ENCODE results near the gene LRRC46.

The LRRC46 gene

GRCh38 chr17:47808036-47808829, 23.2 kb upstream of the LRRC46 start:
- H3K36me3 ChIP-seq, result peaks cover 21% of the 10 kb centered on the region
- no peak for DNase-seq
- H3K4me3 ChIP-seq (ENCODE audit: low read depth, low read length), result no peak overlapping the region
- H3K9me3 ChIP-seq, result no peaks in the 10 kb centered on the region
- TF ChIP-seq CTCF (IDR thresholded peaks at IDR 0.05; ENCODE audit: low read depth, low read length), result no peak
- H3K27me3 ChIP-seq, result 0 out of 2 replicates have a peak, but pooled peaks cover 3% of the 10 kb centered on the region
- peaks cover 9% of the 10 kb centered on the region for H3K4me1 ChIP-seq

DNA sequence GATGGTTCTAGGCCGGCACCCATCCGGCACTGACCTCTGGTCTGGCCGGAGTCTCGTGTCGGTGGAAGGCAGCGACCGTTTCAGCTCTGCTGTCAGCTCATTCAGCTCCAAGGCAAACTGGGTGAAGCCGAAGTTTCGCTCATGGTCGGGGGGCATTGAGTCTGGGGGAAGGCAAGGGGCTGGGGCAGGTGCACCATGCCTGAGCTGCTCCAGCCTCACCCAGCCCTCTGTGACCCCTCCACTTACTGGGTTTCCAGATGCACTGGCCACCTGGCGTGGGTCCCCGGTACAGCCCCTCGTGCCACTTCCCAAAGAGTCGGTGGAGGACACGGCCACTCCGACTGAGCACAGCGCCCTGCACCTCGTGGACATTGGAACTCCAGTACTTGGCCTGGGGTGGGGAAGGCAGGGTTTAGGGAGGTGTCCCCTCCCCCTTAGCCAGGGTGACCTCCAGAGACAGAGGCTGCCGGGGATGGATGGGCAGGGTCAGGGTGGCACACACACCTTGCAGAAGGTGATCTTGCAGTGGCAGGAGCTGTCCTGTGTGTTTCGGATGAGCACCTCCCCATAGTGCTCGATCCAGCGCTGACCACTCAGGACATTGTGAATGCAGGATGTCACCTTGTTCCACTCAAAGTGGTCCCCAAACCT, 22.5 kb upstream of the LRRC46 start:
- DNase-seq, result no peak
- peaks cover 9% of the 10 kb centered on the region for H3K4me1 ChIP-seq
- H3K4me3 ChIP-seq (ENCODE audit: low read depth, low read length), result no peak overlapping the region
- peaks cover 21% of the 10 kb centered on the region for H3K36me3 ChIP-seq
- H3K9me3 ChIP-seq, result no peaks in the 10 kb centered on the region
- no peaks in the 10 kb centered on the region for H3K27me3 ChIP-seq
- no peak for TF ChIP-seq CTCF (IDR thresholded peaks at IDR 0.05; ENCODE audit: low read depth, low read length)

- TF ChIP-seq CTCF (IDR thresholded peaks at IDR 0.05; ENCODE audit: low read depth, low read length), result no peak
- Histone ChIP-seq H3K4me1 (peaks cover 9% of the 10 kb centered on the region), H3K36me3 (peaks cover 23% of the 10 kb centered on the region), H3K9me3 (no peaks in the 10 kb centered on the region), H3K27me3 (no peaks in the 10 kb centered on the region), H3K4me3 (ENCODE audit: low read depth, low read length) (no peak overlapping the region)
- peak; percentile 54 for DNase-seq
Observed at GRCh38 chr17:47810200-47810821, 21.2 kb upstream of the LRRC46 start.

- Histone ChIP-seq H3K9me3 (no peaks in the 10 kb centered on the region), H3K27me3 (no peaks in the 10 kb centered on the region), H3K36me3 (peaks cover 25% of the 10 kb centered on the region), H3K4me1 (peaks cover 9% of the 10 kb centered on the region), H3K4me3 (ENCODE audit: low read depth, low read length) (no peak overlapping the region)
- DNase-seq, result no peak
- no peak for TF ChIP-seq CTCF (IDR thresholded peaks at IDR 0.05; ENCODE audit: low read depth, low read length)
Observed at GRCh38 chr17:47810901-47811635, 20.4 kb upstream of the LRRC46 start.

DNA sequence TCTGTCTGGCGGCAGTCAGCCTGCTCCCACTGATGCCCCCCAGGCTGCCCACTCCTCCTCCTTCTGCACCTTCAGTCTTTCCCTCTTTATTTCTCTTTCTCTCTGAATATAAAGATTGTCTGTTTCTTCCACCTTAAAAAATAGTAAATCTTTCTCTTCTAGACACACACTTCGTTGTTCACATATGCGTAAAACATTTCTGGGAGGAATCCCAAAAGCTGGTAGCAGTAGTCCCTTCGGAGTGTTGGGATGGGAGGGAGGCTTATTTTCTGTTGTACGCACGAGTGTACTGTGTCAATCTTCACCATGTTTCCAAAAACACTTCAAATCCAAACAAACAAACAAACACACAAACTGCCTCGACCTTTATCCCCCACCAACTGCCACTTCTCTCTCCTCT, 19.8 kb upstream of the LRRC46 start:
- peaks cover 9% of the 10 kb centered on the region for H3K4me1 ChIP-seq
- DNase-seq, result no peak
- no peak overlapping the region for H3K4me3 ChIP-seq (ENCODE audit: low read depth, low read length)
- H3K27me3 ChIP-seq, result no peaks in the 10 kb centered on the region
- TF ChIP-seq CTCF (IDR thresholded peaks at IDR 0.05; ENCODE audit: low read depth, low read length), result no peak
- no peaks in the 10 kb centered on the region for H3K9me3 ChIP-seq
- H3K36me3 ChIP-seq, result peaks cover 25% of the 10 kb centered on the region
